Endothelial cell (in vitro differentiated cells): ENCODE results near the gene KRTAP9-6. TPM values are rescaled to one million over a fixed set of nuclear protein-coding genes. Genes with fewer than 3 reads are reported as not detected.
"Not testable (repeated sequence)": the region's sequence is repeated elsewhere in the genome, so short reads cannot be mapped to it uniquely, and the experiment has no call there.

Experiments used
- DNase-seq: peaks from one replicate; pipeline ENCODE4 v3.0.0; 2021; ENCODE audit warnings: low spot score
- H3K27ac Mint-ChIP-seq: one replicate; pipeline ENCODE4 v1.8.0; 2021; ENCODE audit warnings: mixed read lengths, inconsistent platforms; ENCODE audit not compliant: unreplicated experiment
- H3K27me3 Mint-ChIP-seq: one replicate; pipeline ENCODE4 v1.8.0; 2021; ENCODE audit warnings: mild to moderate bottlenecking, moderate library complexity, mixed read lengths, inconsistent platforms; ENCODE audit not compliant: unreplicated experiment
- H3K36me3 Mint-ChIP-seq: one replicate; pipeline ENCODE4 v1.8.0; 2021; ENCODE audit warnings: mild to moderate bottlenecking, low read depth, mixed read lengths, inconsistent platforms; ENCODE audit not compliant: unreplicated experiment
- H3K4me1 Mint-ChIP-seq: one replicate; pipeline ENCODE4 v1.8.0; 2021; ENCODE audit warnings: mild to moderate bottlenecking, mixed read lengths, inconsistent platforms; ENCODE audit not compliant: unreplicated experiment
- H3K4me3 Mint-ChIP-seq: one replicate; pipeline ENCODE4 v1.8.0; 2021; ENCODE audit warnings: mild to moderate bottlenecking, mixed read lengths, inconsistent platforms; ENCODE audit not compliant: unreplicated experiment
- H3K9me3 Mint-ChIP-seq: one replicate; pipeline ENCODE4 v1.8.0; 2021; ENCODE audit warnings: mixed read lengths, inconsistent platforms; ENCODE audit not compliant: unreplicated experiment
- total RNA-seq: library from RNA; stranded (reverse); fragmentation: NEBNext Ultra II Directional; extraction: Animal tissue kit (Norgen Biotek cat#: 25700); gene quantifications from one replicate; pipeline ENCODE4 v1.2.1, GENCODE V29; 2021; ENCODE audit not compliant: unreplicated experiment
- TF ChIP-seq, protein P1 (sequence below): fragments of 200-600 bp; sonication (generic); IDR thresholded peaks from one replicate; pipeline ENCODE4 v1.5.0; 2021; ENCODE audit warnings: antibody characterized with exemption; ENCODE audit not compliant: unreplicated experiment

Gene KRTAP9-6
- total RNA-seq, 1 donor from 2014 or later = not detected

DNA sequence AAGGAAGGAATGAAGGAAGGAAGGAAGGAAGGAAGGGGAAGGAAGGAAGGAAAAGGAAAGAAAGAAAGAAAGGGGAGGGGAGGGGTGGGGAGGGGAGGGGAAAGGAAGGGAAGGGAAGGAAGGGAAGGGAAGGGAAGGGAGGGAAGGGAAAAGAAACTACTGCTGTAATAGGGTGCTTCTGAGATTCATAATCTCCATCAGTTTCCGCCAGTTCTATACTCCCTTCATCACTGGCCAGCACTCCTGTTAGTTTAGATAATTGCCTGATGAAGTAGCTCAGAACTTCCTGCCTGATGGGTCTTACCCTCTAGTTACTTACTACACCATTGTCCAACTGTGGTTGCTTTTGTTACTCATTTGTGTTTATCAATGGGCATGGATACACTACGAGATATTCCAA, 2.0 kb upstream of the KRTAP9-6 start:
- DNase-seq = no peak
- Mint-ChIP-seq H3K27ac (no peak overlapping the region), H3K36me3 (no peaks in the 10 kb centered on the region), H3K9me3 (no peaks in the 10 kb centered on the region), H3K4me3 (no peak overlapping the region), H3K4me1 (no peaks in the 10 kb centered on the region), H3K27me3 (no peaks in the 10 kb centered on the region)
- TF ChIP-seq, protein P1, sequence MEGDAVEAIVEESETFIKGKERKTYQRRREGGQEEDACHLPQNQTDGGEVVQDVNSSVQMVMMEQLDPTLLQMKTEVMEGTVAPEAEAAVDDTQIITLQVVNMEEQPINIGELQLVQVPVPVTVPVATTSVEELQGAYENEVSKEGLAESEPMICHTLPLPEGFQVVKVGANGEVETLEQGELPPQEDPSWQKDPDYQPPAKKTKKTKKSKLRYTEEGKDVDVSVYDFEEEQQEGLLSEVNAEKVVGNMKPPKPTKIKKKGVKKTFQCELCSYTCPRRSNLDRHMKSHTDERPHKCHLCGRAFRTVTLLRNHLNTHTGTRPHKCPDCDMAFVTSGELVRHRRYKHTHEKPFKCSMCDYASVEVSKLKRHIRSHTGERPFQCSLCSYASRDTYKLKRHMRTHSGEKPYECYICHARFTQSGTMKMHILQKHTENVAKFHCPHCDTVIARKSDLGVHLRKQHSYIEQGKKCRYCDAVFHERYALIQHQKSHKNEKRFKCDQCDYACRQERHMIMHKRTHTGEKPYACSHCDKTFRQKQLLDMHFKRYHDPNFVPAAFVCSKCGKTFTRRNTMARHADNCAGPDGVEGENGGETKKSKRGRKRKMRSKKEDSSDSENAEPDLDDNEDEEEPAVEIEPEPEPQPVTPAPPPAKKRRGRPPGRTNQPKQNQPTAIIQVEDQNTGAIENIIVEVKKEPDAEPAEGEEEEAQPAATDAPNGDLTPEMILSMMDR = no peak

DNA sequence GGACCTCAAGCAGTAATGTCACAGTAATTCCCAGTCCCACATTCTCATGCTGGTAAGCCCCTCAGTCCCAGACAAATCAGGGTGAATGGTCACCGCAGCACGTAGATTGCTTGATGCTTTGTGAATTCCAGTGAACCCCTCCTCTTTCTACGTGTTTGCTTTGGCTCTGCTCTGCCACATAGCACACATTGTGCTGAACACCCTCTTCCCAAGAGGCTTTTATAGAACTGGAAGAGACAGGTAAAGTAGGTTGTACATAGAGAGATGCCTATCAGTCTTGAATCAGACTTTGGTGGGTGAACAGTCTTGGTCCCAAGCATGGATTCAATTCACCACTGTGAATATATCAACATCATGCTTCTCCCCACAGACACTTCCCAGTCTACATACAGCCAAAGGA, 579 bp upstream of the KRTAP9-6 start:
- H3K36me3 Mint-ChIP-seq = no peaks in the 10 kb centered on the region
- no peak for DNase-seq
- H3K27ac Mint-ChIP-seq = no peak overlapping the region
- no peaks in the 10 kb centered on the region for H3K4me1 Mint-ChIP-seq
- H3K27me3 Mint-ChIP-seq = no peaks in the 10 kb centered on the region
- no peak overlapping the region for H3K4me3 Mint-ChIP-seq
- no peaks in the 10 kb centered on the region for H3K9me3 Mint-ChIP-seq
- TF ChIP-seq, protein P1 = no peak

DNA sequence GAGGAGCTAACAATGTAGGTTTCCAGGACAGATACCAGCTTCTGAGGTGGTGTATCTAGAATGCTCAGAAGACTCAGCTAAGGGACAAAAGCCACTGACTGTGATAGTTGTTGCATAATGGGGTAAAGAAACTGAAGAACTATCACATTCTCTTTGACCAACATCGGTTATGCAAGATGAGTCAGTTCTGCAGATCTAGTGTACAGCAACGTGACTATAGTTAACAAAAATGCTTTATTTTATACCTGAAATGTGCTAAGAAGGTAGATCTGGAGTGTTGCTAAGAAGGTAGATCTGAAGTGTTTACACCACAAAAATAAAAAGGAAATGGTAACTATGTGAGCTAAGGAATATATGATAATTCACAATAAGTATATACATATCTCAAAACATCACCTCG, 2.5 kb downstream of the KRTAP9-6 start:
- H3K9me3 Mint-ChIP-seq = no peaks in the 10 kb centered on the region
- TF ChIP-seq, protein P1 = no peak
- no peaks in the 10 kb centered on the region for H3K4me1 Mint-ChIP-seq
- H3K4me3 Mint-ChIP-seq = no peak overlapping the region
- no peak for DNase-seq
- no peaks in the 10 kb centered on the region for H3K27me3 Mint-ChIP-seq
- no peaks in the 10 kb centered on the region for H3K36me3 Mint-ChIP-seq
- H3K27ac Mint-ChIP-seq = no peak overlapping the region

DNA sequence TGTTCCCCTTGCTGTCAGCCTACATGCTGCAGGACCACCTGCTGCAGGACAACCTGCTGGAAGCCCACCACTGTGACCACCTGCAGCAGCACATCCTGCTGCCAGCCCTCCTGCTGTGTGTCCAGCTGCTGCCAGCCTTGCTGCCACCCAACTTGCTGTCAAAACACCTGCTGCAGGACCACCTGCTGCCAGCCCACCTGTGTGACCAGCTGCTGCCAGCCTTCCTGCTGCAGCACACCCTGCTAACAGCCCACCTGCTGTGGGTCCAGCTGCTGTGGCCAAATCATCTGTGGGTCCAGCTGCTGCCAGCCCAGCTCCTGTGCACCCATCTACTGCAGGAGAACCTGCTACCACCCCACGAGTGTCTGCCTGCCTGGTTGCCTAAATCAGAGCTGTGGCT, 6.1 kb downstream of the KRTAP9-6 start:
- not testable (repeated sequence) for H3K9me3 Mint-ChIP-seq, DNase-seq, H3K27ac Mint-ChIP-seq, H3K36me3 Mint-ChIP-seq, H3K4me1 Mint-ChIP-seq, H3K27me3 Mint-ChIP-seq, H3K4me3 Mint-ChIP-seq

DNA sequence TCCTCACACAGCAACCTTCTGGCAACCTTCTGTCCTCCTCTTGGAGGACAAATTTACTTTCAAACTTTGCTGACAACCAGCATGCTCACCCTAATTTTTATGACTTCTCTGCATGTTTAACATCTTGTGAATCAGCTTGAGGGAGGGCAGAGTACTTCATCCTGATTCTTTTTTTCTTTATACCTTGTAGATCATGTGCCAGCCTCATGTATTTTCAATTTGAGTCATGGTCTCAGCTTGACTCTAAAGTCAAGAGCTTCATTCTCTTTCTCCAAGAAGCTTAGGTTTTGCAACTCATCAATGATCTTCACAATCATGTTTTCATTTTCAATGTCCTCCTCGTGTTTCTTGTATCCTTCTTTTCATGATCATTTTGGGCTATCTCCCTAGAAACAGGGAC, 6.7 kb downstream of the KRTAP9-6 start:
- Mint-ChIP-seq H3K27me3 (no peaks in the 10 kb centered on the region), H3K9me3 (no peaks in the 10 kb centered on the region)

DNA sequence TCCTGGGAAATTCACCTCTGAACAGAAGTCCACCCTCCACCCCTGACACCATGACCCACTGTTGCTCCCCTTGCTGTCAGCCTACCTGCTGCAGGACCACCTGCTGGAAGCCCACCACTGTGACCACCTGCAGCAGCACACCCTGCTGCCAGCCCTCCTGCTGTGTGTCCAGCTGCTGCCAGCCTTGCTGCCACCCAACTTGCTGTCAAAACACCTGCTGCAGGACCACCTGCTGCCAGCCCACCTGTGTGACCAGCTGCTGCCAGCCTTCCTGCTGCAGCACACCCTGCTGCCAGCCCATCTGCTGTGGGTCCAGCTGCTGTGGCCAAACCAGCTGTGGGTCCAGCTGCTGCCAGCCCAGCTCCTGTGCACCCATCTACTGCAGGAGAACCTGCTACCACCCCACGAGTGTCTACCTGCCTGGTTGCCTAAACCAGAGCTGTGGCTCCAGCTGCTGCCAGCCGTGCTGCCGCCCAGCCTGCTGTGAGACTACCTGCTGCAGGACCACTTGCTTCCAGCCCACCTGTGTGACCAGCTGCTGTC, 10.5 kb downstream of the KRTAP9-6 start, which contains the start of gene KRTAP9-7:
TSS of gene KRTAP9-7 (plus strand) at position 51 of the 543 bp plus-strand sequence. CDS start at position 51, 0 bp downstream.
- not testable (repeated sequence) for DNase-seq

More for the DNA sequence above, 6.7 kb downstream of the KRTAP9-6 start:
- DNase-seq = no peak
- Mint-ChIP-seq H3K4me3 (no peak overlapping the region), H3K27ac (no peak overlapping the region), H3K36me3 (no peaks in the 10 kb centered on the region), H3K4me1 (no peaks in the 10 kb centered on the region)
- TF ChIP-seq, protein P1 = no peak

More for the DNA sequence above, 10.5 kb downstream of the KRTAP9-6 start, which contains the start of gene KRTAP9-7:
- not testable (repeated sequence) for H3K9me3 Mint-ChIP-seq, H3K4me1 Mint-ChIP-seq, H3K36me3 Mint-ChIP-seq, H3K27me3 Mint-ChIP-seq, H3K27ac Mint-ChIP-seq, H3K4me3 Mint-ChIP-seq
